Activated CD8-positive, alpha-beta memory T cell treated with anti-CD3 and anti-CD28 coated beads for 48 hours (primary cell): ENCODE measurements around the gene MPPED1.

ENCODE experiments used
- DNase-seq, 3 experiments: peaks; one replicate each; pipeline ENCODE4 v3.0.0-alpha.2; 2020; ENCODE audit warnings: low read depth in 2 of 3, low spot score in 2 of 3

Gene MPPED1

DNA sequence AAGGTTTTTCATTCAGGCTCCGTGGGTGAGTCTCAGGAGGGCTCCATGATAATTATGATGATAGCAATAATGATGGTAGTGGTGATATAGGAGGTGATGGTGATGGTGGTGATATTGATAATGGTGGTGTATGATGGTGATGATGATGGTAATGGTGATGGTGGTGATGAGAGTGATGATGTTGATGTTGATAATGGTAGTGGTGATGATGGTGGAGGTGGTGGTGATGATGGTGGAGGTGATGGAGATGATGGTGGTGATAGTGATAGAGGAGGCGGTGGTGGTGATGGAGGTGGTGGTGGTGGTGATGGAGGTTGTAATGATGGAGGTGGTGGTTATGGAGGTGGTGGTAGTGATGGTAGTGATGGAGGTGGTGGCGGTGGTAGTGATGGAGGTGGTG, 79.4 kb downstream of the MPPED1 start:
- DNase-seq: no peak

DNA sequence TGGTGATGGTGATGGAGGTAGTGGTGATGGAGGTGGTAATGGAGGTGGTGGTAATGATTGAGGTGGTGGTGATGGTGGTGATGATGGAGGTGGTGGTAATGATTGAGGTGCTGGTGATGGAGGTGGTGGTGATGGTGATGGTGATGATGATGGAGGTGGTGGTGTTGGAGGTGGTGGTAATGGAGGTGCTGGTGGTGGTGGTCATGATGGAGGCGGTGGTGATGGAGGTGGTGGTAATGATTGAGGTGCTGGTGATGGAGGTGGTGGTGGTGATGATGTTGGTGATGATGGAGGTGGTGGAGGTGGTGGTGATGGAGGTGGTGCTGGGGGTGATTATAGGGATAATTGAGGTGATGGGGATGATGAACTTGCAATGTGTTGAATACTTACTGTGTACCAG, 79.9 kb downstream of the MPPED1 start:
- DNase-seq: no peak

DNA sequence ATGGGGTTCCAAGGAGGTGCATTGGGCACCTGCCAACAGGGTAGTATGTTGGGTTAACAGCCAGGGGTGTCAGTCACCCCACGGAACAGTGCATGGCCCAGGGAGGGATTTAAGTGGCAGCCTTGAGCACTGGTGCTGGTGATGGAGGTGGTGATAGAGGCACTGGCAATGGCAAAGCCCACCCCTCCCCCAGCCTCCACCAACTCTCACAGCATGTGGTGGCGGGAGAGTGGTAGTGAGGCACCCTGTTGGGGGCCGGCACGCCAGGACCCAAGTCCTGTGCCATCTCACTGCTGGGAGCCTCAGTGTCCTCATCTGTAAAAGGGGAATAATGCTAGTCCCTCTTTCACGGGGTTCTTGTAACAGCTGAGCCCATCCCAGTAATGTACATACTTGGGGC, 81.5 kb downstream of the MPPED1 start:
- DNase-seq: no peak

DNA sequence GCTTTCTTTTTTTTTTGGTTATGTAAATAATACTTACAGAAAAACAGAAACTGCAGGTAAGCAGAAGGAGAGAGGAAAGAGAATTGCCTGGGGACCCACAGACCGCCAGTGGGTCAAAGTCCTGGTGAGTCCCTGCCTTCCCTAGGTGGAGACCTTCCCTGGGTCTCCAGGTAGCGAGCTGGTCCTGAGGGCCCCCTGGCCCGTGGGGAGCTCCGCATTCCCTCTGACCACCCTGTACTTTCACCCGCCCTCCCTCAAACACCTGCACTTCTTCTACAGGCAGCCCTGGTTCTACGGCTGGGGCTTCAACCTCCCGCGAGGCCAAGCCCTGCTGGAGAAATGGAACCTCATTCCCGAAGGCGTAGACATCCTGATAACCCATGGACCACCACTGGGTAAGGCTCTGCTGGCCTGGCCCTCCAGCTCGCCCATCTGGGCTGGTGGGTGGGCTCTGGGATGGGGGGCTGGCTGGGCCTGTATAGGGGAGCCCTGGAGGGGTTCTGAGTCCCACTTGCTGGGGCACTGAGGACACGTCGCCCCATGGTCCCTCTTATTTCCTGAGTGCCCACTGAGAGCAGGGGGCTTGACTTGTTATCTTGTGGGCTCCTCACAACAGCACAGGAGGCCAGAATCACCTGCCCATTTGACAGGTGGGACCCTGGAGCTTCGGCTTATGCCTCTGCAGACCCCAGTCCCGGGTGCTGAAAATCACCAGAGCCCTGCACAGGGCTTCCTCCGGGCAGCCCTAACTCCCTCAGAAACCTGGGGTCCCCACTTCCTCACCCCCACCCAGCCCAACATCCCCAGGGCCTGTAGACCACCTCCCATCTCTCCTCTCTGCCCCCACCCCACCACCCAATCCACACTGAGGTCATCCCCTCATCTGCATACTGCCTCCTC, 86.4 kb downstream of the MPPED1 start:
- no peak for DNase-seq

DNA sequence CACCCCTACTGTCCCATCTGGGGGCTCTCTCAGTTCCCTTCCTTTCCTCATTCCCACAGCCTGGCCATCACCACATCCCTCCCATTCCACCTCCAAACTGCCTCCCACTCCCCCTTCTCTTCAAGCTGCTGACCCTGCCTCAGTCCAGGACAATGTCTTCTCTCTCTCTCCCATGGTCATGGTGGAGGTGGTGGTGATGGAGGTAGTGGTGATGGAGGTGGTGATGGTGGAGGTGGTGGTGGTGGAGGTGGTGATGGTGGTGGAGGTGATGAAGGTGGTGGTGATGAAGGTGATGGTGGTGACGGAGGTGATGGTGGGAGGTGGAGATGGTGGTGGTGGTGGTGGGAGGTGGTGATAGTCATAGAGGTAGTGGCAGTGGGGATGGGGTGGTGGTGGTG, 87.0 kb downstream of the MPPED1 start:
- no peak for DNase-seq

DNA sequence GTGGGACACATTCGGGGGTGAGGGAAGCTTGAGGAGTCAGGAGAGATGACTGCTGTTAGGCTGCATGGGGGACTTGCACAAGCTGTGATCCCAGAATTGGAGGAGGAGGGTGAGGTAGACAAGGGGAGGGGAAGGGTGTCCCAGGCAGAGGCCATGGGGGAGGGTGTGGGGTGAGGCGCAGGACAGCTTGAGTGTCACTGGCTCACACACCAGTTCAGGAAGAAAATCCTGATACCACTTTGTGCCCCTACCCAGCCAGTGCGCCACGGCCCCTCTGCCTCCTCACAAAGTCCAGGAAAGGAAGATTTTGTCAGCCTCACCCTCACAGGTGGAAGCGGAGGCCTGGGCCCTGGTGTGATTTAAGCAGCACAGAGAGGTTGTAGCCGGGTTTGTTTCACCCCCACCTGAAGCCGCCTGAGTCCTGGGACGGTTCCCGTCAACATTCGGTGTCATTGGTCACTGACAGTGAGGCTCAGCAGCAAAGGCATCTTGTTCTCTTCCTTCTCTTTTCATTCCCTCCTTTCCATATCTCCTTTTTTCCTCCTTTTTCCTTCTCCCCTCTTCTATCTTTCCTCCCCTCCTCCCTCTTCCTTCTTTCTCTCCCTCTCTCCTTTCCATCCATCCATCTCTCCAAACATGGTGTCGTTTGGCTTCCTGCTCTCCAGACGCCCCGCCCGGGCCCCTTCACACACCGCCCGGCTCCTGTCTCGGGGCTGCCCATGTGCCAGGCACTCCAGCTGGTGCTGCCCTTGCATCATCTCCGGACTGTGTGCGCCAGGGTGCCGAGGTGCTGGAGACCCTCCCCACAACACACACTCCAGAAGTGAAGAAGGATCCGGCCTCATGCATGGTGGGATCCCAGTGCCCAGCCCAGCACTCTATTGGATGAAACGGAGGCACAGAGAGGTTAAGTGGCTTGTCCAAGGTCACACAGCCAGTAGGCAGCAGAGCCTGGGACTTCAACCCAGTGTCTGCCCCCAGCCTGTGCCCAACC, 89.3 kb downstream of the MPPED1 start:
- no peak for DNase-seq

DNA sequence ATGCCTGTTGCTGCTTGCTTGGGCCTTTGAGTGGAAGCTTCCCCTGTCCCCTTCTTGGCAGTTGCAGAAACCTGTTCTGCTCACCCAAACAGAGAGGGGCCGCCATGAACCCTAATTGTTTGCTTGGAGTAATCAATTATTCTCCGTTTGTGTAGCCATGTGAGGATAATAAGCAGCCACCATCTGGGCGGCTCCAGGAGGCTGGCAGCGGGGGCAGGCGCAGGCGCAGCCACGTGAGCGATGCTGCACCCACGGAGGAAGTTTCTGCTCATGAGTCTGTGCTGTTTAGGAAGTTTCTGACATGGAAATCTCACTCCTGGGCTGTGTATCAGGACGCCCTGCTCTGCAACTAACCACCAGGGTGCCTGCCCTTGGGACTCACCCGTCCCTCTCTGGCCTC, 90.1 kb downstream of the MPPED1 start:
- no peak for DNase-seq

DNA sequence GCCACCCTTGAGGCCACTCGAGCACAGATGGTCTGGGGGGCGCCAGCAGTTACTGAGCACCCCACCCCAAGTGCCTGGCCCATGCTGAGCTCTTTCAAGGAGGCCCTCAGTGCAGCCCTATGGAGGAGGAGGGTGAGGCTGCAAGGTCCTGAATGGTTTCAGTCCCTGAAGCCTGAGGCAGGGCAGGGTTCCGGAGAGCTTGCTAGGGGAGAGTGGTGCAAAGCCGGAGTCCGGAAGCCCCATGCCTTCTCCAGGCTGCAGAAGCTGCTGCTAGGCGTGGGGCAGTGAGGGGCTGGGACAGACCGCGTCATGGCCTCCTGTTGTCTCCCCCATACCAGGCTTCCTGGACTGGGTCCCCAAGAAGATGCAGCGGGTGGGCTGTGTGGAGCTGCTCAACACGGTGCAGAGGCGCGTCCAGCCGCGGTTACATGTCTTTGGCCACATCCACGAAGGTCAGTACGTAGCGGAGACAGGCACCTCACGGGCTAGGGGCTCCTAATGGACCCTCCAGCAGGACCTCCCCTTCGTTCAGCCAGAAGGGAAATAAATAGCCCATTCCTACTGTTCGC, 90.6 kb downstream of the MPPED1 start:
- DNase-seq: no peak

DNA sequence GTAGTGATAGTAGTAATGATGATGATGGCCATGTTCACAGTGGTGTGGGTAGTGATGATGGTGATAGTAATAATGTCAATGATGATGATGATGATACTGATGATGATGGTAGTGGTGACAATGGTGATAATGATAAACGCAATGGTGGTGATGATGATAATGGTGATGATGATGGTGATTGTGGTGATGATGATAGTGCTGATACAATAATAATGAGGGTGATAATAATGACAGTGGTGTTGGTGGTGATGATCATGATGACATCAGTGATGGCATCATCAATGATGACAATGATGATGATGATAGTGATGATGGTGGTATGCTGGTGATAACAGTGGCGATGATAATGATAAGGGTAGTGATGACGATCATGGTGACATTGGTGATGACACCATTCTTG, 92.3 kb downstream of the MPPED1 start:
- no peak for DNase-seq

DNA sequence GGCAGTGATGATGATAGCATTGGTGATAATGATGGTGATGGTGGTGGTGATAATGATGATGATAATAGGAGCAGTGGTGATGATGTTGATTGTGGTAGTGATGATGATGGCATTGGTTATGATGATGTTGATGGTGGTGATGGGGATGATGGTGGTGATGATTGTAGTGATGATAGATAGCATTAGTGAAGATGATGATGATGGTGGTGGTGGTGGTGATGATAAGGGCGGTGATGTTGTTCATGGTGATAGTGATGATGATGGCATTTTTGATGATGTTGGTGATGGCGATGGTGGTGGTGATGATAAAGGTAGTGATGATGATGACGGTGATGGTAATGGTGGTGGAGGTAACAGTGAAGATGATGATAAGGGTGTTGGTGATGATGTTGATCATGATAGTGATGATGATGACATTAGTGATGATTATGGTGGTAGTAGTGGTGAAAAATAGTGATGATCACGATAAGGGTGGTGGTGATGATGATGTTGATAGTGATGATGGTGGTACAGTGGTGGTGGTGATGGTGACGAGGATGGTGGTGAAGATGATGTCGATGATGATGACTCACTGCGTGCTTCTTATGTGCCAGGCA, 93.0 kb downstream of the MPPED1 start:
- DNase-seq: no peak

DNA sequence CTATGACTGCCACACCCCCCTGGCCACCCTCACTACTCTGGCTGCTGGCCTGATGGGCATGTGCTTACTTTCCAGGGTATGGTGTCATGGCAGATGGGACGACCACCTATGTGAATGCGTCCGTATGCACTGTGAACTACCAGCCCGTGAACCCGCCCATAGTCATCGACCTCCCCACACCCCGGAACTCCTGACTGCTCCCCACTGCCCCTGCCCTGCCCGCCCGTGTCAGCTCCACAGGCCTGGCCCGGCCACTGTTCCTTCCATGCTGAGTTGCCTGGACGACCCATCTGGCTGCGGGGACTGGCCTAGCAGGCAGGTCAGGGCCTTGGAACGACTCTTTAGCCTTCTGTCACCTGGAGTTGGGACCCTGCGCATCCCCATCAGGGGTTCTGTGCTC, 93.6 kb downstream of the MPPED1 start:
- no peak for DNase-seq

DNA sequence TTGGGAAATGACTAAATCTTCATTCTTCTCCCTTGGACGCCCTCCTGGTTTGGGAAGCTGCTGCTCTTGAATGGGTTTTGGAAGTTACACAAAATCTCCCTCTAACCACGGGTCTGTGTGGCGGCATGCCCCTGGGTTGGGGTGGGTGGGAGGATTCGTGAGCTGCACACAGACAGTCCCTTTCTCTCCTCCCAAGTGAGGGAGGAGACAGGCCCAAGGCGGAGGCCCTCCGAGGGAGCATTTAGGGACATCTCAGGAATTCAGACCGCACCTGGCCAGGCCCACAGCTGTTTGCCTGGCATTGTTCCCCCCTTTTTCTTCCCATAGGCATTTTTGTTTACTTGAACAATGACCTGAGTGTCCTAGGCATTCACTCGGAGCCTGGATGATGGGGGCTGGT, 94.1 kb downstream of the MPPED1 start:
- DNase-seq: no peak

DNA sequence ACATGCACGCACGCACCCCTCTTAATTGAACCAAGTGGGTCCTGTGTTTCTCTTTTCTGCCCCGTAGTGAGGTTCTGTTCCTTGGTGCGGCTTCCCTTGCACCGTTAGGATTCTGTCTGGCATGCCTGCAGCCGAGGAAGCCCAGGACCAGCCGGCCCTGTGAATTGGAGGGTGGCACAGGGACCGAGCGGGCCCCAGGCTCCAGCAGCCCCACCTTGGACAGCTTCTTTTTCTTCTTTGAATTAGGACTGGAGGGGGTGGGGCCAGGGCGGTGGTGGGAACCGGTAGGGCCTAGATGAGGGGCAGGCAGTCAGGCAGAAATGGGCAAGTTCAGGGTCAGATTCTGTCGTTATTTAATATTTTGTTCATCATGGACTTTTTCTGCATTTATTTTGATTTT, 94.7 kb downstream of the MPPED1 start:
- no peak for DNase-seq

DNA sequence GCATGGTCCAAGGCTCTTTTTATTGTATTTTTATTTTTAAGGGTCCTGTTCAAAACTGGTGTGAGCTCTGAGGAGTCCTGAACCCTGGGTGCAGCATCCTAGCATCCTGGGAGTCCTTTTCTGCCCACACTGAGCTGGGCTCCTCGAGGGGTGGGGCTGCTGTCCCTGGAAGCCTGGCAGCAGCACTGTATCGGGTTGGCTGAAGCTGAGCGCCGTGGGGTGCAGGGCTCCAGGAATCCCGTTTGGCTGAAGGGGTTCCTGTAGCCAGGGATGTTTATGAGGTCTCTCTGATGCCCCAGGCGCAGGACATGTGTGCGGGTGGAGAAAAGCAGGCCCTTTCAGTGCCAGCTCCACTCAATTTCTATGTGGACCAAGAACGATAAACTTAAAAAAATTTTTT, 95.4 kb downstream of the MPPED1 start:
- DNase-seq: no peak

DNA sequence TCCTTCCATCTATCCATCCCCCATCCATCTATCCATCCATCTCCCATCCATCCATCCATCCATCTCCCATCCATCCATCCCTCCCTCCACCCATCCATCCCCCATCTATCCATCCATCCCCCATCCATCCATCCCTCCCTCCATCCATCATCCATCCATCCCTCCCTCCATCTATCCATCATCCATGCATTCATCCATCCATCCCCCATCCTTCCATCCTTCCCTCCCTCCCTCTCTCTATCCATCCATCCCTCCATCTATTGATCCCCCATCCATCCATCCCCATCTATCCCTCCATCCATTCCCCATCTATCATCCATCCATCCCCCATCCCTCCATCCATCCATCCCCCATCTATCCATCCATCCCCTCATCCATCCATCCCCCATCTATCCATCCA, 96.7 kb downstream of the MPPED1 start:
- no peak for DNase-seq

DNA sequence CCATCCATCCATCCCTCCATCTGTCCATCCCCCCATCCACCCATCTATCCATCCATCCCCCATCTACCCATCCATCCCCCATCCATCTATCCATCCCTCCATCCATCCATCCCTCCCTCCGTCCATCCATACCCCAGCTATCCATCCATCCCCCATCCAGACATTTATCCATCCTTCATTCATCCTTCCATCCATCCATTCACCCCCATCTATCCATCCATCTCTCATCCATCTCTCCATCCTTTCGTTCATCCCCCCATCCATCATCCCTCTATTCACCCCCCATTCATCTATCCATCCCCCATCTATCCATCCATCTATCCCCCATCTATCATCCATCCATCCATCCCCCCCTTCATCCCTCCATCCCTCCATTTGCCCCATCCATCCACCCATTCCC, 97.5 kb downstream of the MPPED1 start:
- DNase-seq: no peak

DNA sequence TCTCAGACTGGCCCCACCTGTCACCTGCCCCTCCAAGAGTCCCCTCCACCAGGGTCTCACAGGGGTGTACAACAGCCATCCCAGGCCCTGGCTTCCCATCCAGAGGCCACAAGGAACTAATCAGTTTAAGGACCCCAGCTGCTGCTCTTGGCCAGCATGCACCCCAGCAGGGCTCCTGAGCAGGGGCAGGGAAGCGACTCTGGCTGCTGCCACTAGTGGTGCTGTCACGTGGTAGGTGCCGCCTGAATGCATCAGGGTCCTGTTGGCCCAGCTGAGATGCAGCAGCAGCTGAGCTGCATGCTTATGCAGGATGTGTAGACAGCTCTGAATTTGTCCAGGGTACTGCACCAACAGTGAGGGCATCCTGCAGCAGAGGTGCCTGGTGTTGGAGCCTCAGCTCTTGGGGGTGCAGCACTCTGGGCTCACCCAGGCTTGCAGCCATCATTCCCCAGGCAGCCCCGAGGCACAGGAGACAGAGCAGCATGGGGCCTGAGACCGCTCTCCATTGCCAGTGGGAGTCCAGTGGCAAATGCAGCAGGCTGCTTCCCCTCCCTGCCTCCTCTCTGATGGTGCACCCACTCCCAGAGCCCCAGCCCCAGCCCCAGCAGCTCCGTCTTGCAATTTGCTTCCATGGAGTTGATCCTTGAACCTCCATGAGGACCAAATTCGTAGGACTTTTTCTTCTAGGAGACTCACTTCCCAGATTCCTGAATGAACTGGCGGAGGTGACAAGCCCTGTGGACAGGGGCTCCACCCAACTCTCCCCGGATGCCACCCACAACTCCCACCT, 98.7 kb downstream of the MPPED1 start:
- DNase-seq: no peak

DNA sequence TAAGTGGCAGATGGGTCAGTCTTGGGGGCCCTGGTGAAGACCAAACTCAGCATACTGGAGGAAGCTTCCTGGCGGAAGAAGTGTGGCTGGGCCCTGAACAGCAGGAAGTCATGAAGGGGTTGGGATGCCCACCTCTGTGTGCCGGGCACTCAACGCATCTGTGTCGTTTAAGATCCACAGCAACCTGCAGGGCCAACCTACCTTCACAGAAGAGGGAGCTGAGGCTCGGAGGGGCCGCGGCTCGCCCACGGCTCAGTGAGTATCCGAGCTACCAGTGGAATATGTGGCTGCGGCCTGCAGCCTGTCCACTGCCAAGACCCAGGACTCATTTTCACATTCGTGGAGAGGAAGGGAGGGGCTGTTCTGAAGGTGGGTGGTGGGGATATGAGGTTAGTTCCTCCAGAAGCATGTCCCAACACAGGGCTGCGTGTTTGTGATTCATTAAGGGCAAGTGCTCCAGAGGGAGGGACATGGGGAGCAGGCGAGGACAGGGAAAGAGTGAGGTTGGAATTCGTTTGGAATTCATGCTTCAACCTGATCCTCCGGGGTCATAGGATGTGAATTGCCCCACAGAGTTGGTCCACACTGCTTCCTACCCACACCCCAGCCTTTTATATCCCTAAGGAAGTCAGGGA, 99.6 kb downstream of the MPPED1 start:
- no peak for DNase-seq

DNA sequence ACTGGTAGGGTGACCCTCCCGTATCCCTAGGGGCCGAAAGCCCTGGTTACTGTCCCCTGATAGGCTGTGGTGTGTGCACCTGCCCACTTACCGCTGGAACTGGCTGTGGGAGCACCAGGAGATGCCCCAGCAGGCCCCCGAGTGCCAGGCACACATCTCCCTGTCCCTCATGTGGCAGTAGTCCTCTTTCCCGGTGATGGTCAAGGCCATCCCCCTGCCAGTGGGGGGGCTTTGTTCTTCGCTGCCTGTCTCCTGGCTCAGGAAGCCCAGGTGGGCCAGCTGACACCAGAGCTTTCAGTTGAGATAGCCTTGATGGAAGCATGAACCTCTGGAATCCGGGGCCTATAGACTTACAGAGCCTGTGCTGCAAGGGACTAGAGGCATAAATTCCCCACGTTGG, 100.5 kb downstream of the MPPED1 start:
- no peak for DNase-seq
